WI38 (cell line): ENCODE results near the gene OR5B21.

Experiments
- H3K4me3 ChIP-seq: 2 replicates; pipeline ENCODE4 v1.5.1; 2011; ENCODE audit warnings: low read depth, mild to moderate bottlenecking, control low read depth, low read length
- CTCF ChIP-seq: IDR thresholded peaks from 2 replicates; pipeline ENCODE4 v1.5.1; 2012; ENCODE audit warnings: low read depth, mild to moderate bottlenecking, control low read depth, low read length

OR5B21 gene

GRCh38 chr11:58508005-58508404 is at the start of gene OR5B21:
TSS of gene OR5B21 (minus strand) at chr11:58508105. CDS start at chr11:58508105, 0 bp downstream.
- no peak for TF ChIP-seq CTCF
- H3K4me3 ChIP-seq: no peak within 1 kb of the TSS

DNA sequence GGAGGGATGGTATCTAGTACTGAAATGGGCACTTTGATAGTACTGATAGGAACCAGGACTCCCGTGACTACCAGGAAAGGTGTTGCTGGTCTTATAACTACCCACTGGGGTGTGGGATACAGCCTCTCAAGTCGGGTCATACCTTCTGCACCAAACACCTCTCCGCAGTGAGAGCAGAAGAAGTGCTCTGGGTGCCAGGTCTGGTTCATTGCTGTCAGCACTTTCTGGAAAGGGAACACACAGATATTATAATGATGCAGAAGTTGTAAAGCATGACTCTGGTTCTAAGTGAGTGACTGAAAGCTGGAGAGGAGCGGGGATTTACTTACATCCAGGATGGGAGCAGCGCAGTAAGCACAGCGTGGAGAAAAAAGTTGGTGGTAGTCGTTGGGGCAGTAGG is 41.7 kb upstream of the OR5B21 start:
- TF ChIP-seq CTCF: no peak

GRCh38 chr11:58546841-58547240 is 38.9 kb upstream of the OR5B21 start:
- H3K4me3 ChIP-seq: no peak overlapping the region
- no peak for TF ChIP-seq CTCF

More for the DNA sequence above, 41.7 kb upstream of the OR5B21 start:
- no peak overlapping the region for H3K4me3 ChIP-seq

GRCh38 chr11:58531865-58532341 is 24.0 kb upstream of the OR5B21 start:
- no peak for TF ChIP-seq CTCF
- H3K4me3 ChIP-seq: no peak overlapping the region

GRCh38 chr11:58530236-58530635 is 22.3 kb upstream of the OR5B21 start:
- no peak overlapping the region for H3K4me3 ChIP-seq
- no peak for TF ChIP-seq CTCF

DNA sequence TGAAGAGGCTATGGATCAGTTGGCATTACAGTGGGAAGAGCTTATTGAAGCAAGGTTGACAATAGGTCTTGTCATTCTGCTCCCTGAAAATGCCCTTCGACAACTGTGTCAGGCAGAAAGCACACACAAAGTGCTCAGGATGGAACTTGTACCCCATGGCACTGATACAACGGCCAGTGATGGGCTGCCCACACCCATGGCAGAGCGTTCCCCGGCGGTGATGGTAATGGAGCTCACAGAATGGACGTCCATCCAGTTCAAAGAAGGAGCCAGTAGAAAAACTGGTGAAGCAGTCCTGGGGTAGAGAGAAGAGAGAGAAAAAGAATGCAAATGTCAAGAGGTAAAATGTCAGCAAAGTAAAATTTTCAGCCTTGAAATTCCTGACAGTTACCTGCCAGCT is 19.5 kb upstream of the OR5B21 start:
- H3K4me3 ChIP-seq: no peak overlapping the region
- no peak for TF ChIP-seq CTCF

DNA sequence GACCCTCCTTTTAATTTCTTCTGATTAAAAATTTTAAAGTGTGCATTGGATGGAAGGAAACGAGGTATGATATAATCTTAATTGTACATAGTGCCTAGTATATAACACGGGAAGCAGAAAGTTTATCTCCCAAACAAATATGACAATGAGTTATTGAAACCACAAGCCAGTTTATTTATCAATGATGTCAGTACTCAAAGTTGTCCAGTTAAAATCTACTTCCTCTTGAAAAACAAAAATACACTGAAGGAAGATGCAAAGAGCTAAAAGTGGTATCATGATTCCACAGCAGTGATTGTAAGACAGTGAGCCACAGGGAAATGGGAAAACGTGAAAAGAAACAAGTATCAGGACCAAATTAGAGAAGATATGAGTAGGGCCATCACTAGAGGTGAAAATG is 18.8 kb upstream of the OR5B21 start:
- no peak for TF ChIP-seq CTCF
- H3K4me3 ChIP-seq: no peak overlapping the region
